Measurements from ENCODE around the gene CD300C.
"Not testable (repeated sequence)": the region's sequence is repeated elsewhere in the genome, so short reads cannot be mapped to it uniquely, and the experiment has no call there.

CD300C gene

DNA sequence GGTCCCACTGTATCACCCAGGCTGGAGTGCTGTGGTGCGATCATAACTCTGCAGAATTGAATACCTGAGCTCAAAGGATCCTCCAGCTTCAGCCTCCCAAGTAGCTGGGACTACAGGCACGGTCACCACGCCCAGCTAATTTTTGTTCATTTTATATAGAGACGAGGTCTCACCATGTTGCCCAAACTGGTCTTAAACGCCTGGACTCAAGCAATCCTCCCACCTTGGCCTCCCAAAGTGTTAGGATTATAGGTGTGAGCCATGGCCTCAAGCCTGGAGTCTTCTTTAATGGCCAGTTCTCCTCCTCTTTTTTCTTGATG is 15.1 kb downstream of the CD300C start:
- no peak for DNase-seq

- DNase-seq, result no peak
These were observed 16.7 kb downstream of the CD300C start for GRCh38 chr17:74529243-74529642.

DNA sequence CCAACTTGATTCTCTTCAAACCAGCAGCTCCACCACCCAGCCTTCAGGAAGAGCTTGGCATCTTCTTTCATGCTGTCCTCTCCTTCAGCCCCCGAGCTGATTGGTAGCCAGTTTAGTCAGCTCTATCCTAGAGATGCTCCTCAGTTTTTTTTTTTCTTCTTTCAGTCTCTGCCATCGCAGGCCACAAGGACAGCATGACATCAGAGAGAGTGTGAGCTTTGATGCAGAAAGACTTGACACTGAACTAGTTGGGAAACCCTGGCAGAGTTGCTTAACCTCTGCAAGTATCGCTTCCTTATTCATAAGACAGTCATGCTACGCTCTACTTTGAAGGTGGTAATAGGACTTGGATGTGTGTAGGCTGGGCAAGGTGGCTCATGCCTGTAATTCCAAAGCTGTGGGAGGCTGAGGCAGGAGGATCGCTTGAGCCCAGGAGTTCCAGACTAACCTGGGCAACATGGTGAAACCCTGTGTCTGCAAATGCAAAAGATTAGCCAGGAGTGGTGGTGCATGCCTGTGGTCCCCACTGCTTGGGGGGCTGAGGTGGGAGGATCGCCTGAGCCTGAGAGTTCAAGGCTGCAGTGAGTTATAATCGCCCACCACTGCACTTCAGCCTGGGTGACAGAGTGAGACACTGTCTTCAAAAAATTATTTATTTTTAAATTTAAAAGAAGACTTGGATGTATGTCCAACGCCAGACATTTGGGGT is 17.3 kb downstream of the CD300C start:
- DNase-seq, result no peak

DNA sequence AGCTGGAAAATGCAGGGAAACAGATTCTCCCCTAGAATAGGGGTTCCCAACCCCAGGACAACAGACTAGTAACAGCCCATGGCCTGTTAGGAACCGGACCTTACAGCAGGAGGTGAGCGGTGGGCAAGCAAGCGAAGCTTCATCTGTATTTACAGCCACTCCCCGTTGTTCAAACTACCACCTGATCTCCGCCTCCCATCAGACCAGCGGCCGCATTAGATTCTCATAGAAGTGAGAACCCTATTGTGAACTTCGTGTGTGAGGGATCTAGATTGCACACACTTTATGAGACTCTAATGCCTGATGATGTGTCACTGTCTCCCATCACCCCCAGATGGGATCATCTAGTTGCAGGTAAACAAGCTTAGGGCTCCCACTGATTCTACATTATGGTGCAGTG is 18.2 kb downstream of the CD300C start:
- no peak for DNase-seq

DNA sequence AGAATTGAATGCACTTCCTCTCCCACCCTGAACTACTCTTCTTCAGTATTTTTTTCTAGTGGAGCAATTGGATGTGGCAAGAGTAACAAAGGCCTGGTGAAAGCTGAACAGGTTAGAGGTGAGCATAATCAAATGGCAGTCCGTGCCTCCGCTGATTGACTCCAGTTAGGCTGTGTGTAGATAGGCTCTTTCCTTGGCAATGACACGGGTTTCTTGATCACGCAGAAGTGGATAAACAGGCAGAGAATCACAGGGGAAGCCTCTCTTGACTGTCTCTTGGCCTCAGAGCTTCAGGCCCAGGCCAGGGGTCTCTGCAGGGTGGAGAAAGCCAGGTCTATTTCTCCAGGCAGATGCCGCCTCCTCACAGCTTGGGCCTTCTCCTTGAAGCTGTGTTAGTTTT is 18.8 kb downstream of the CD300C start:
- DNase-seq, result no peak

DNA sequence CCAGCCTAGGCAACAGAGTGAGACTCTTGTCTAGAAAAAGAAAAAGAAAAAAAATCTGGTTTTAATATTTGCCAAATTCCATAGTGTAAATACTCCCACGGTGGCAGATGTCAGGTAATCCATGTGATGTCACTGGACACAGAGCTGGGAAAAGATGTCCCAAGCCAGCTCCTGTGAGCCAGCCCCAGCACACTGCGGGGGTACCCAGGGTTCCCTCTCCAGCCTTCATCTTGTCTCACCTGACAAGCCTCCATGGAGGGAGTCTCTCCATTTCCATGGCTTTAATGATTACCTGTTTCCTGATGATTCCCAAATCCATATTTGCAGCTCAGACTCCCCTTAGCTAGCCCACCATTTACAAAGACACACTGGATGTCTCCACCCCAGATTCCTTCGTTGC is 19.2 kb downstream of the CD300C start:
- DNase-seq, result no peak

DNA sequence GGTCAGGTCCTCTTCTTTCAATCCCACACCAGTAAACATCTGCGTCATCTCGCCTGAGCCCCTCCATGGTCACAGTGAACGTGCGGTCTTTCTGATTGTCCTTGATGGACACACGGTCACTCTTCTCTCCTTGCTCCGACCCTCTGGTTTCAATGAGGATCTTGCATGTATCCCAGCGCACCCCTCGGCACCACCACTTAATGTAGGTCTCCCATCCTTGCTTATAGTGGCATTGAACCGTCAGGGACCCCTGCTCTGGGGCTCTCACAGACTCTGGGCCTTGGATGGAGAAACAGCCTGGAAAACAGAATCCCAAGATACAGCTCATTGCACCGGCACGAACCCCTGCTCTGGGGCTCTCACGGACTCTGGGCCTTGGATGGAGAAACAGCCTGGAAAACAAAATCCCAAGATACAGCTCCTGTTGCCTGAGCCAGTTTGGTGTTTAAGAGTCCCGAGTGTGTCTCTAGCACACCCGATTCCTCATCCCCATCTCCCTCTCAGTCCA is 20.1 kb downstream of the CD300C start:
- DNase-seq, result no peak

GRCh38 chr17:74525465-74525725 is 20.5 kb downstream of the CD300C start:
- DNase-seq, result no peak

DNA sequence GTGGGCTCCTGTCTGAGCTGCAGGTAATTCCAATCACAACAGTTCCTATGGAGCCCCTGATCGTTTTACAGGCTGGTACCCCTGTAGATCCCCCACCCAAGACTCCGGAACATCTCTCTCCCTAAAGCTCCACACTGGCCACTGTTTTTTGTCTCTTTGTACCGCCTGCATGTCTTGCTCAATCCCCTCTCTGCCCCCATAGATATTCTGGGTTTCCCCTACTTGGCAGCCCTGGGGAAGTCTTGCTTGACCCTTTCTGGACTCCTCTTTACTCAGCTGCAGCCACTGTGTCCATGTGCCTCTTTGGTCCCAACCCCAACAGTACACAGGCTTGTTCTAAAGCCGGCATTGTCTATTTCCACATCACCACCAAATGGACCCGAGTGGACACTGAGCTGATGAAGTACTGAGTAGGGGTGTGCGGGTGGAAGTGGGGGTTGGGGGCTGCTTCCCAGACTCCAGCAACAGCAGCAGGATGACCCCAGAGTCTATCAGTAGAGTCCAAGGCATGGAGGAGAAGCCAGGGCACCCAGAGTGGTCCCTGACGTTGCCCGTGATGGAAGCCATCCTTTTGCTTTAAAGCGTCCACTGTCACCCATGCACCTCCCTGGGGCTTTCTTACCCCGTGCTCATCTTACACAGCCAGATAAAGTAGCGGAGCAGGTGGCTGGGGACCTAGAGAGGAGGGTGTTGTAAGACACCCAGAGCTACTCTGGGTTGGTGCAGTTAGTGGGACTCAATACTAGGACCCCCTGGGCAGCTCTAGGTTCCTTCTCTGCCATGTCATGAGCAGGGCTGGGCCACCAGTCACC is 21.1 kb downstream of the CD300C start:
- no peak for DNase-seq

DNA sequence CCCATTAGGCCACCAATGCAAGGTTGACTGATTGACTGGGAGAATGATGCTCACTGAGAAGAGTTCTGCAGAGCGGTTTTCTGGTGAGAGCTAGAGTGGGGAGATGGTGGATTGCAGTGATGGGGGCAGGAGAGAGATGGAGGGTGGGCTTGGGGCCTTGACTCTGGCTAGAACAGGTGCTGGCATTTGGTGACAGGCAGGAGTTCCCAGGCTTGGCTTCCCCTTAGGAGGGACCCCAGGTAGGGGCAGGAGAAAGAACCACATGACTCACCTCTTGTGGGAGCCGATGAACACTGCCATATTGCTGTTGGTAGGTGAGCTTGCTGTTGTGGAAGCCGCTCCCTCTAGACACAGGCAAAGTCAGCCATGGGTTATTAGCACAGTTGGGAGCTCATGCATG is 22.6 kb downstream of the CD300C start:
- no peak for DNase-seq

DNA sequence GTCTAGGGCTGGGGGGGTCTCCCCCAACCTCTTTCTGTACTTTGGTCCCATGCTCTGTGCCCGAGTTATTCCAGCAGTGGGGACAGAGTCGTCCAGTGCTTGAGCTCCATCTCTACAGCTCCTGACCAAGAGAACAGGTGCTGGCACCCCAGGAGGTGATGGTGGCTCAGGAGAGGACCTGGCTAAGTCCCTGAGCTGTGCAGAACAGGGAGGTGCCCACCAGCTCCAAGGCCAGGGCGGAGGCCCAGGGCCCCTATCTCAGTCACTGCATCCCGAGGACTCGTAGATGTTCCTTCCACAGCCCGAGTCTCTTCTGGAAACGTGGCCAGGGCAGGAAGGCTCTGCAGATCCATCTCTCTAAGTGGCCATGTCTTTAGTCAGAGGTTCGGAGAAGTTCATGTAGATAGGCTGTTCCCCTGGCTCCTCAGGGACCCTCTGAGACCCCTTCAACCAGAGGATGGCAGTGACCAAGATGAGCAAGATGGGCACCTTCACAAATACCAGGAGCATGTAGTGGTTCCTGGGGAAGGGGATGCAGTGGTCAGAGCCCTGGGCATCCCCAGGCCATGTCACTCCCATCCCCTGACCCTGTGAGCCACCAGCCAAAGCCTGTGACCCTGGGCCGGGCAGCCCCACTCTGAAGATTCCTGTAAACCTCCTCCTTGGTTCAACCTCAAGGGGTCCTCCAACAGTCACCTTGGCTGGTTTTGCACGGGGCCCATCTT is 23.4 kb downstream of the CD300C start:
- DNase-seq, result no peak

GRCh38 chr17:74521701-74522201 is 24.2 kb downstream of the CD300C start:
- no peak for DNase-seq

DNA sequence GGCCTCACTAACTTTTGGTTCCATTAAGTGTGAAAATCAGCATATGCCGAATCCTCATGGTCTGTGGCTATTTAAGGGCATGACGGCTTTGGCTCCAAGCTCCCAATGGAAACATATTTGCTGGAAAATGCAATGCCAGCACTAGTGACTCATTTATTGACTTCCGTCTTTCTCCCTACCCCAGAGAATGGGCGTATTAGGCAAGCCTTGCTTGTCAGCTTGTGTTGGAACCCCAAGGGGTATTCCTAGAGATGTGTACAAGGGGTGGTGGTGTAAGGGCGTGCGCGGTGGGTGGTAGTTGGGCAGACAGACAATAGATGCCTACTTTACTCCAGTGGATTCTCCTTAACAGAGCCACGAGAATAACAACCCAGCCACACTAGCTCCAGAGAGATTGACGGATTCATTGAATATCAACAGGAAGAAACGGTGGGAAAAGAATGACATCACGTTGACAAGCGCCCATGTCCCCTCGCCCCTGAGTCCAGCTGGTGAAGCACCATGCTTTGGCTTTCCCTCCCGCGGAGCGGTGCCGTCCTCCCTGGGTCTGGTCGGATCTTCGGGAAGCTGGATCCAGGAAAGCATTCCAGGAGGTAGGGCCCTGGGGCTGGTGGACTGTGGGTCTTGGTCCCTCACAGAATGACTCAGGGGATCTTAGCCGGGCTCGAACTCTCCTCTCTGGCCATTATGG is 25.0 kb downstream of the CD300C start:
- no peak for DNase-seq

GRCh38 chr17:74520016-74520434 is 25.9 kb downstream of the CD300C start:
- DNase-seq, result no peak

DNA sequence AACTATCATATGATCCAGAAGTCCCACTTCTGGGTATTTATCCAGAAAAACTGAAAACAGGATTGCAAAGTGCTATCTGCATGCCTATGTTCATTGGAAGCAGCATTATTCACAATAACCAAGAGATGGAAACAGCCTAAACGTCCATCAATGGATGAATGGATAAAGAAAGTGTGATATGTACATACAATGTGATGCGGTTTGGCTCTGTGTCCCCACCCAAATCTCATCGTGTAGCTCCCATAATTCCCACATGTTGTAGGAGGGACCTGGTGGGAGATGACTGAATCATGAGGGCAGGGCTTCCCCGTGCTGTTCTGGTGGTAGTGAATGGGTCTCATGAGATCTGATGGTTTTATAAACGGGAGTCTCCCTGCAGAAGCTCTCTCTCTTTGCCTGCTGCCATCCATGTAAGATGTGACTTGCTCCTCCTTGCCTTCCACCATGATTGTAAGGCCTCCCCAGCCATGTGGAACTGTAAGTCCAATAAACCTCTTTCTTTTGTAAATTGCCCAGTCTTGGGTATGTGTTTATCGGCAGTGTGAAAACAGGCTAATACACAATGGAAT is 27.4 kb downstream of the CD300C start:
- not testable (repeated sequence) for DNase-seq

DNA sequence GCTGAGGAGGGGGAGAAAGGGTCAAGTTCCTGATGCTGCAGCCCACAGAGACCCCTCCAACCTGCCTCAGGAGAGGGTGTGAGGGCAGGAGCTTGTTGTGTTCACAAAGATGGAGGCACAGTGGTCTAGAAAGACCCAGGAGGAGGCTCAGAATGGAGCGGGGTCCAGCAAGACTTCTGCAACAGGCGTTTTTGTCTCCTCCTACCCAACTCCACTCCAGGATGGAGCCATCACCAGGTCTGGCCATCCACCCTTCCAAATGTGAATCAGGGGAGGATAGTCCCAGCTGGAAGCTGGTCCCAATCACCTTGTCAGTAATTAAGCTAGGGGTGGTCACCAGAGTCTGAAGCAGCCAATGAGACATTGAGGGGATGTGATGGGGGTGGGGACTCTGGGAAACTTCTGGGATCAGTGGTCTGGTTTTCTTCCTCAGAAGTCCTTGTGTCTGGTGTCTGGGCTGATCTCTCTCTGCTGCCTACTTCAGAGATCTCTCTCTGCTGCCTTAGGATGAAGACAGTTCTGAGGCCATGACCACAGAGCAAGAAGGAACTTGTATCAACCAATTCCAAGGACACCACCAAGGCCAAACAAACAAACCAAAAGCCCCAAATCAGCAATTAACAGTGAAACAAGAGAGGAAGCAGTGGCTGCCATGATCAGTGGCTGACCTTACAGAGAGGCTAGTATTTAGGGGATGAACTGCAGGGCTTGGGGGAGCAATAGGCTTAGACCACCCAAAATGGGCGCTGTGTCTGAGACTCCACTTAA is 29.2 kb downstream of the CD300C start:
- DNase-seq, result no peak

DNA sequence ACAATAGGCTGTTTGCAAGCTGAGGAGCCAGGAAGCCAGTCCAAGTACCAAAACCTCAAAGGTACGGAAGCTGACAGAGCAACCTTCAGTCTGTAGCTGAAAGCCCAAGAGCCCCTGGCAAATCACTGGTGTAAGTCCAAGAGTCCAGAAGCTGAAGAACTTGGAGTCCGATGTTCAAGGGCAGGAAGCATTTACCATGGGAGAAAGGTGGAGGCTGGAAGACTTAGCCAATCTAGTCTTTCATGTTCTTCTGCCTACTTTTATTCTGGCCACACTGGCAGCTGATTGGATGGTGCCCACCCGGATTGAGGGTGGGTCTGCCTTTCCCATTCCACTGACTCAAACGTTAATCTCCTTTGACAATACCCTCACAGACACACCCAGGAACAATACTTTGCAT is 30.0 kb downstream of the CD300C start:
- no peak for DNase-seq

DNA sequence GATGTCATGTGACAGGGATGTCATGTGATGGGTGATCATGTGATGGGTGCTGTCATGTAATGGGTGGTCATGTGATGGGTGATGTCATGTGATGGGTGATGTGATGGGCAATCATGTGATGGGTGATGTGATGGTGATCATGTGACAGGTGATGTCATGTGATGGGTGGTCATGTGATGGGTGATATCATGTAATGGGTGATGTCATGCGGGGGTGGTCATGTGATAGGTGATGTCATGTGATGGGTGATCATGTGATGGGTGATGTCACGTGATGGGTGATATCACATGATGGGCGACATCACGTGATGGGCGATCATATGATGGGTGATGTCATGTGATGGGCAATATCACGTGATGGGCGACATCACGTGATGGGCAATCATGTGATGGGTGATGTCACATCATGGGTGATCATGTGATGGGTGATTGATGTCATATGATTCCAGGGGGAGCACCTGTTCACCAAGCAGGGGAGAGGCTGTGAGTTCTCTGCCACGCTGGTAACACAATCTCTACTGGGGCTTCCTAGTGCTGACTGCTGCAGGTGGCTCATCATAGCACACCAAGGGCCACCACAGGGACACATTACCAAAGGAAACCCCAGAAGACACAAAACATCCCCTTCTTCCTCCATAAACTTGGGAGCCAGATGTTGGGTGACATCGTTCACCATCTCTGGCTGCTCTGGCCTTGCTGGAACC is 31.1 kb downstream of the CD300C start:
- DNase-seq, result no peak

DNA sequence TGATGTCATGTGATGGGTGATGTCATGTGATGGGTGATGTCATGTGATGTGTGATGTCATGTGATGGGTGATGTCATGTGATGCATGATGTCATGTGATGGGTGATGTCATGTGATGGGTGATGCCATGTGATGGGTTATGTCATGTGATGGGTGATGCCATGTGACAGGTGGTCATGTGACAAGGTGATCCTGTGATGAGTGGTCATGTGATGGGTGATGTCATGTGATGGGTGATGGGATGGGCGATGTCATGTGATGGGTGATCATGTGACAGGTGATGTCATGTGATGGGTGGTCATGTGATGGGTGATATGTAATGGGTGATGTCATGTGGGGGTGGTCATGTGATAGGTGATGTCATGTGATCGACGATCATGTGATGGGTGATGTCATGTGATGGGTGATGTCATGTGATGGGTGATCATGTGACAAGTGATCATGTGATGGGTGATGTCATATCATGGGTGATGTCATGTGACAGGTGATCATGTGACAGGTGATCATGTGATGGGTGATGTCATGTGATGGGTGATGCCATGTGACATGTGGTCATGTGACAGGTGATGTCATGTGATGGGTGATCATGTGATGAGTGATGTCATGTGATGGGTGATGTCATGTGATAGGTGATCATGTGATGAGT is 31.8 kb downstream of the CD300C start:
- DNase-seq, result no peak

DNA sequence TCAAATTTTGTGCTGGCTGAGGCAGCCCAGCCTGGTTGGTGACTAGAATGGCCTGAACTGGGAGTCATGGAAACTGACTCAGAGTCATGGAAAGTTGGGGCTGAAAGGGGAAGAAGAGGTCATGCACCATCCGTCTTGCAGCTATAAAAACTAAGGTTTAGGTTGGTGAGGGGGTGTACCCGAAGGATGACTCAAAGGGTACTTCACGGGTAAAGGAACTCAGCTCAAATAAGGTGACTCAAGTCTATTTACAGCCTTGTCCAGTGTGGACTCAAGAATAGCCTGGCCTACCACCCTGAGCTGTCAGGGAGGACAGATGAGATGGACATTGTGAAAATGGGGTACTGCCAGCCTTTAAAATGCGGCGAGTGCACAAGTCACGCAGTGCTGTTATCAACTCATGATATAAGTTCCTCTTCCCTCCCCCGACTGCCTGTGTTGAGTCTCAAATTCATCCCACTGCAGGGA is 33.3 kb downstream of the CD300C start:
- DNase-seq, result peak; percentile 71

DNA sequence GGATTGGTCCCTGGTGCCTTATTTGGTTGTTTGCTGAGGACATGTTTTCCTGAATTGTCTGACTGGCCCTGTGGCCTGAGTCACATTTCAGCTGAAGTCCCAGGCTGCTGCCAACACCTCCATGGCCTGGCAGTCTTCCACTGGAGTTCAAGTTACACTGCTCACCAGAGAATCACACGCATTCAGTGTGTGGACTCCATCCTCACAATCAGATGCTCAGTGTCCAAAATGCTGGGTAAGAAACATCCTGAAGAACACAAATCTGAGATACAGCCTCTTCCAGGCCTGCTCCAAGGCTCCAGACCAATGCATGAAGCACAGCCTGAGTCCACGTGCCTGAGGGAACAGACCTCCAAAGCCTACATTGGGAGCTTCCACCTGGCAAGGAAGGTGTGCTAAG is 33.9 kb downstream of the CD300C start:
- no peak for DNase-seq
